Measurements from ENCODE around the gene TMEM117. TPM values are rescaled to one million over a fixed set of nuclear protein-coding genes. Genes with fewer than 3 reads are reported as not detected.

TMEM117 gene
- total RNA-seq, 1 donor = 4.9 TPM

DNA sequence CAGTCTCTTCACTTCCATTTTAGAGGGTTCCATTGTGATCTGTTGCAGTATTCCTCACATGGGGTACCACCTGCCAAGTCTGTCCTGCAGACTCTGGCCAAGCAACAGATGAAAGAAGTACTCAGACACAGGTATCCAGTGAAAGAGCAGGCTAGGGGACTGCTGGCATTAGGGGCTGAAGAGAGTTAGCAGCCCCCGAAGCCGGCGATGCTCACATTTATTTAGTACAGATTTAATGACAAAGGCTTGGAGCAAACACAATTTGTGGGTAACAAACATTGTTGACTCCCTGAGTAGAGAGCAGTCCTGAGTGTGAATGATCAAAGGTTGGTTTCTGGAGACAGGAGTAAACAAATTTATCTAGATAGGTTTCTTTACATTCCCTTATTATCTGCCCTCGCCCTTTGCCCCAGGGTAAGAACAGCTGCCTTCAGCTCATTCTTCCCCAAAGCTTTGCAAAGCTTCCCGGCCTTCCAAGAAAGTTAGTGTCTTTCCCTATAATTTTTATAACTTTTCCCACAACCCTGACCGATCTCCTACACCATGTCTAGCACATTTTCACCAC lies 144.8 kb downstream of the TMEM117 start:
- no peaks in the 10 kb centered on the region for H3K4me1 ChIP-seq (ENCODE audit: insufficient read depth, low read length)
- no peaks in the 10 kb centered on the region for H3K9me3 ChIP-seq (ENCODE audit: low read depth, low read length)
- no peak overlapping the region for H3K4me3 ChIP-seq (ENCODE audit: low read length)
- H3K27me3 ChIP-seq (ENCODE audit: insufficient read depth, low read length) = no peaks in the 10 kb centered on the region

DNA sequence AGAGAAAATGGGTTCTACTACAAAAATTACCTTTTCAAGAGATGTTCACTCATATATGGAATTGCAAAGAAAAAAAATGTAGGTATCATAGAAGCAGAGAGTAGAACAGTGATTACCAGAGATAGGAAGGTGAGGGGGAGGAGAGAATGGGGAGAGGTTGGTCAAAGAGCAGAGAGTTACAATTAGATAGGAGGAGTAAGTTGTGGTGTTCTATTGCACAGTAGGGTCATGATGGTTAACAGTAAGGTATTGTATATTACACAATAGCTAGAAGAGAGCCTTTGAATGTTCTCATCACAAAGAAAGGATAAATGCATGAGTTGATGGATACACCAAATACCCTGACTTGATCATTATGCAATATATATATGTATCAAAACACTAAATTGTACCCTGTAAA lies 145.8 kb downstream of the TMEM117 start:
- H3K9me3 ChIP-seq (ENCODE audit: low read depth, low read length) = no peaks in the 10 kb centered on the region
- no peaks in the 10 kb centered on the region for H3K27me3 ChIP-seq (ENCODE audit: insufficient read depth, low read length)
- no peaks in the 10 kb centered on the region for H3K4me1 ChIP-seq (ENCODE audit: insufficient read depth, low read length)
- no peak overlapping the region for H3K4me3 ChIP-seq (ENCODE audit: low read length)

DNA sequence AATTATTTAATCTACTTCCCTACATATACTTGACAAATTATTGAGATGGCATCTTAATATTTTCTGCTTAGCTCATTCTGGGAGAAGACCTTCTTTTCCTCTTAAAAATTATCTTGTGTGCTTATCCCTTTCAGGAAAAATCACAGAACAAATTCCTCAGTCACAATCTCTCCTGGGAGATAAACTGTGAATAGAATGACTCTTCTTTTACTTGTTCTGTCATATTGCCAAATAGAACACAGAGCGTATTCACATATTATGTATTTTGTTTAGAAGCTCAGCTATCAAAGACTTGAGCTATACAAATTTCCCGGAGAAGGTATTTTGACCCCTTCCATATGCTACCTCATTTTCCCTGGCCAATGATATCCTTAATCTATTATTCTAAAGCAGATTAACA lies 146.7 kb downstream of the TMEM117 start:
- no peaks in the 10 kb centered on the region for H3K27me3 ChIP-seq (ENCODE audit: insufficient read depth, low read length)
- H3K4me3 ChIP-seq (ENCODE audit: low read length) = no peak overlapping the region
- no peaks in the 10 kb centered on the region for H3K4me1 ChIP-seq (ENCODE audit: insufficient read depth, low read length)
- no peaks in the 10 kb centered on the region for H3K9me3 ChIP-seq (ENCODE audit: low read depth, low read length)

DNA sequence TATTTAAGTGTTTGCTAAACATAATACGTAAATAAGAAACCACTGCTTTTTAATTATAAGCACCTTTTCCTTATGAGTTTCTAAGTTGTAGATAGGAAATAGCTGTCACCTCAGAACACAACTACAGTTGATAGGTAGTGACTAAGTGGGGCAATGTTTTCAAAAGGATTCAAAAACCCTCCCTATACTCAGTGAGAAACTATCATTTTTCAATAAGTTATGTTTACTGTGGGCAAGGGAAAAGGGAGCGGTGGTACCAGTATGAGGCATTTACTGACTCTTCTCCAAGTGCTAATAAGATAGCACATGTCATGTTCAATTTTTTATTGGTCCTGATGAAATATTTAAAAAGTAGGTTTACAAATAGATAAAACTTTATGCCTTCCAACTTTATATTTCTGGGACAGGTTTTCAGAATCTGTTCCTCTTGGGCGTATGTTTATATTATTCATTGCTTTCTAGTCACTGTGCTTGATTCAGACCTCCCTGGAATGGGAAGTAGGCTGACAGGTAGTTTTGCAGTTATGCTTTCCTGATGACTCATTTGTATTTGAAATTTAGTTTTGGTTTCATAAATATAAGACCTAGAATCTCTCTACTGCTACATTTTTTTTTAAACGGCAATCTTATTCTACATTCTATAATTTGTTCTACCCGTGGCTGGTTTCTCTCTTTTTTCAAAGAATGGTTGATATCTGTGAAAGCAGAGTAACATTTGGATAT lies 153.1 kb downstream of the TMEM117 start:
- H3K4me1 ChIP-seq (ENCODE audit: insufficient read depth, low read length) = no peaks in the 10 kb centered on the region
- no peak overlapping the region for H3K4me3 ChIP-seq (ENCODE audit: low read length)
- H3K27me3 ChIP-seq (ENCODE audit: insufficient read depth, low read length) = no peaks in the 10 kb centered on the region
- H3K9me3 ChIP-seq (ENCODE audit: low read depth, low read length) = no peaks in the 10 kb centered on the region

DNA sequence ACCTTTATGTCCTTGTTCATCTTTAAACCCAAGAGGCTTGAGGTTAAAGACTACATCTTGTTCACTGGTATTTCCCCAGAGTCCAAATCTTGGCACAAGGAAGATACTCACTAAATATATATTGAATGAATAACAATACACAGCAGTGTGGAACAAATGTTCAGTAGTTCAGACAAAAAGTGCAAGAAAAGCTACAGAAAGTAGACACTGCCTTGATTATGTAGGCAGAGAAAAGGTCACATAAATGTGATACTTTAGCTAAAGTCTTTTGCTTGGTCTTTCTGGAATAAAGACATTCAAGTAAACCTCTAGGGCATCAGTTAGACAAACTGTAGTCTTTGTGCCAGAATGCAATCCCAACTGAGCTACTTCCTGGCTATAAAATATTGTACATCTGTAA lies 157.0 kb downstream of the TMEM117 start:
- no peaks in the 10 kb centered on the region for H3K27me3 ChIP-seq (ENCODE audit: insufficient read depth, low read length)
- H3K9me3 ChIP-seq (ENCODE audit: low read depth, low read length) = no peaks in the 10 kb centered on the region
- H3K4me1 ChIP-seq (ENCODE audit: insufficient read depth, low read length) = no peaks in the 10 kb centered on the region
- H3K4me3 ChIP-seq (ENCODE audit: low read length) = no peak overlapping the region

DNA sequence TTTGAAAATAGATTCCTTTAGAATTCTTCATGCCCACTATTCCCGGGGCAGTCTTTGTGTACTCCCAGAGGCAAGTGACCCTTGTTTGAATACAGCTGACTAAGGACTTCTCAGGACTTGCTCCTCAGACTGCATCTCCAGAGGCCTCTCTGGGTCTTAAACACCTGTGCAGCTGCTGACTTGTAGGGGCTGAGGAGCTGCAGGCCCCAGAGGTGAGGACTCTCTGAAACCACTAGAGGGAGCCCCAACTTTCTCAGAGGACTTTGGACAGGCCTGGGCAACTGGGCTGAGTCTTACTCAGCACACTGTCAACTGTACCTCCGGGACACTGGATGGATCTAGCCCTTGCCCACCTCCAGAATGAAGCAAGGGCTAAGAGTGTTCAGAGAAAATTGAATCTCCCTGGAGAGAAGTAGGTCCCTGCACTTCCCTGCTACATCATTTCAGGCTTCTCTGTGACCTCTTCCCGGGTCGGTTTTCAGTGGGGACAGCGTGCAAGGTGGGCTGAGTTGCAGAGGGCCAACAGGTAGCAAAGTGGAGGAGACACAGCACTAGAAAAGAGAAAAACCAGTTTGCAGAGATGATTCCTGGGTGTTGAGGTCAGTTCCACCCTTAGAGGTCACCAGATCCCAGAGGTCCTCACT lies 164.6 kb downstream of the TMEM117 start:
- H3K4me1 ChIP-seq (ENCODE audit: insufficient read depth, low read length) = no peaks in the 10 kb centered on the region
- H3K4me3 ChIP-seq (ENCODE audit: low read length) = no peak overlapping the region
- H3K9me3 ChIP-seq (ENCODE audit: low read depth, low read length) = no peaks in the 10 kb centered on the region
- no peaks in the 10 kb centered on the region for H3K27me3 ChIP-seq (ENCODE audit: insufficient read depth, low read length)

DNA sequence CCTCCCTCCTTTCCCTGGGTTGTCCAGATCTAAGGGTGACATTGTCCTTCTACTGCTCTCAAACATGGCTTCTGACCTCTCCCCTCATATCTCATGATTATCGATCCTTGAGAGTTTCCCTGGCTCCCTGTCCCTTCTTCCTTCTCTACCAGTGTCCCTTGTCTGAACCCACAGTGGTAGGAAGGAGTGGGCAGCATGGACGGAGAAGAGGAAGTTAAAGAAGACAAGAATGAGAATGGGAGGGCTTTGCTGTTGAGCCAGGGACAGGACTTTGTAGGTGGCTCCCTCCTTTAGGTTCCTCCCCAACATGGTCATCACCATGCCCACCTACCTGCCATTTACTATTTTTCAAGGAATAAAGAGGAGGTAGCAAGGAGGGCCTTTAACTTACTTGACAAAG lies 166.7 kb downstream of the TMEM117 start:
- Histone ChIP-seq H3K4me1 (ENCODE audit: insufficient read depth, low read length) (no peaks in the 10 kb centered on the region), H3K4me3 (ENCODE audit: low read length) (no peak overlapping the region), H3K27me3 (ENCODE audit: insufficient read depth, low read length) (no peaks in the 10 kb centered on the region), H3K9me3 (ENCODE audit: low read depth, low read length) (no peaks in the 10 kb centered on the region)

DNA sequence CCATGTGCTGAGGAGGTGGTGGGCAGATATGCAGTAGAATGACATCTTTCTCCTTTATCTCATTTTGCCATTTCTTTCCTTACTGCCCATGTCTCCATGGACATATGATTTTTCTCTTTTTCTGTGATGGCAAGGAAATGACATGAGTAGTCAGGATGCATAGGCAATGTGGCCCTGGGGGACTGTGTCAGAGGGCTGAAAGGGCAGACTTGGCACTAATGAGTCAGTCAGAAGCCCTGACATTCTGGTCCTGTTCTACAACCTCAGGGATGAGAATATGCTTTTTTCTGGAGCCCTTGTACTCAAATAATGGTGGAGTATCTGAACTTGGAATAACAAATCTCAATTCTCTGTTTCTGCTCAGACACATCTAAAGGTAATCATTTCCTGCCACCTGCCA lies 167.8 kb downstream of the TMEM117 start:
- Histone ChIP-seq H3K27me3 (ENCODE audit: insufficient read depth, low read length) (no peaks in the 10 kb centered on the region), H3K4me1 (ENCODE audit: insufficient read depth, low read length) (no peaks in the 10 kb centered on the region), H3K4me3 (ENCODE audit: low read length) (no peak overlapping the region), H3K9me3 (ENCODE audit: low read depth, low read length) (no peaks in the 10 kb centered on the region)

DNA sequence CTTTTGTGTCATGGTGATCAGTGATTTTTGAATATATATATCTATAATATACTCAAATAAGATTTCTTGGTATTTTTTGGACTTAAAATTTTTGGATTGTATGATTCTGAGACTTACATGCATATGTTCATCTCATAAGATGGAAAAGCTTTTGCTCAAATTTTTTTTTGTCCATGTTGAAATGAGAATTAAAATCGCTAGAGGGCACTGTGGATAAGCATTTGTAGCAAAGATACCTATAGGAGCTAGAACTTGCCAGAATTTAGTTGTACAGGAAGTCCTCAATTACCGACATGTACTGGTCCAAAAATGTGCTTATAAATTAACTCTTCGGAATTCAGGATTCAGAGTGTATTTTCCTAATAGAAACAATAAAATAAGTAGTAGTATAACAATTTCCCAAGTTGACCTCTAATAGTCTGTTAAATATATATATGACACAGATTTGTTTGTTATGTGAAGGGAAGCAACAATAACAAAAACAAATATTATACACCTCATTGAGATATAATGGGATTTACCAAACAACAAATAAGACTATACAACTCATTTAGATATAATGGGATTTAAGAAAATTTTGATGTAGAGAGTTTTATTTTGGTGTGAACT lies 179.6 kb downstream of the TMEM117 start:
- H3K4me1 ChIP-seq (ENCODE audit: insufficient read depth, low read length) = no peaks in the 10 kb centered on the region
- no peaks in the 10 kb centered on the region for H3K9me3 ChIP-seq (ENCODE audit: low read depth, low read length)
- H3K4me3 ChIP-seq (ENCODE audit: low read length) = no peak overlapping the region
- no peaks in the 10 kb centered on the region for H3K27me3 ChIP-seq (ENCODE audit: insufficient read depth, low read length)

DNA sequence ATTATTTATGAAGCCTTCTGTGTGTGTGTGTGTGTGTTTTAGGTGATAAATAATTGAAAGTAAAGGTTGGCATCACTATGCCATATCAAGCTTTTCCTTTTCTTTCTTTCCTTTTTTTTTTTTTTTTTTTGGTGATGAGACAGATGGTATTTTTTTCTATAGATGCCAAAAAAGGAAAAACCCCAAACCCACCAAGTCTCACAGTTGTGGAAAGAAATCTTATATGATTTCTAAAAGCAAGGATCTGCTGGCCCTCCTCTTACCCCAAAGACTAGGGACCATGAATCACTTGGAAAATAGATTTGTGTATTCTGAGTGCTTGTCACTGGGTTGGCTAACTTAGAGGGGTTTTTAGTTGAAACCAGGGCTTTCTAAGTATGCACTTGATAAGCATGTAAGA lies 181.3 kb downstream of the TMEM117 start:
- H3K9me3 ChIP-seq (ENCODE audit: low read depth, low read length) = no peaks in the 10 kb centered on the region
- H3K27me3 ChIP-seq (ENCODE audit: insufficient read depth, low read length) = no peaks in the 10 kb centered on the region
- H3K4me1 ChIP-seq (ENCODE audit: insufficient read depth, low read length) = no peaks in the 10 kb centered on the region
- H3K4me3 ChIP-seq (ENCODE audit: low read length) = no peak overlapping the region

DNA sequence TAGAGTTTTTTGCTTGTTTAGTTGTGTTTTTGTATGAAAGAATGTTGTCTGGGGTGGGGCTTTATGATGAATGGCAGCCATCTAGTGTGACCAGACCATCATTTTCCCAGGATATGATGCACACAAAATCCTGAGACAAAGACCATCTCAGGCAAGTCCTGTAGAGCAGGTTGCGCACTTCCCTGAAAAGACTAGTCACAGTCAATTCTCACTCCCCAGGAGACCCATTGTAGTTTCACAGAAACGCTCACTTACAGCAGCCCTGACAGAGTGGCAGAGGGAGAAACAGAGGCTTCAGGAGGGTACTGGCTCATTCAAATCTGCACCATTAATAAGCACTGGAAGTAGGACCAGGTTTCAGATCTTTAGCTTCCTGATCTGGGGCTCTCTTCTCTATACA lies 183.2 kb downstream of the TMEM117 start:
- Histone ChIP-seq H3K9me3 (ENCODE audit: low read depth, low read length) (no peaks in the 10 kb centered on the region), H3K4me3 (ENCODE audit: low read length) (no peak overlapping the region), H3K4me1 (ENCODE audit: insufficient read depth, low read length) (no peaks in the 10 kb centered on the region), H3K27me3 (ENCODE audit: insufficient read depth, low read length) (no peaks in the 10 kb centered on the region)

DNA sequence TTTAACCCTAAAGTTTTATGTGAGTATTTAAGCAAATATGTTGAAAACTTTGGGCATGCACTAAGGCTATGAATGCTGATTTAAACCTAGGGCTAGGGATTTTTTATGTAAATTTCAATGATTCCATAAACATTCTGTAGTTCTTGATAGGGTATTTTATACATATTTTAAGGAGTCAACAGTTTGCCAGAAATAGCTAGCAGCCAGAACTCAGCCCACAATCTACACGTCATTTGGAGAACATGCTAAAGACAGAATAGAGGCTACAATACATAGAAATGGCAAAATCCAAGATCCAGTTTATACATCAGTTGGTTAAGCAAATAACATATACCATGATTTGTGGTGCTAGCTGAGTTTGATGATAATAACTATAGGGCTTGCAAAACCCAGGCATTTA lies 184.7 kb downstream of the TMEM117 start:
- Histone ChIP-seq H3K4me1 (ENCODE audit: insufficient read depth, low read length) (no peaks in the 10 kb centered on the region), H3K27me3 (ENCODE audit: insufficient read depth, low read length) (no peaks in the 10 kb centered on the region), H3K4me3 (ENCODE audit: low read length) (no peak overlapping the region), H3K9me3 (ENCODE audit: low read depth, low read length) (no peaks in the 10 kb centered on the region)

DNA sequence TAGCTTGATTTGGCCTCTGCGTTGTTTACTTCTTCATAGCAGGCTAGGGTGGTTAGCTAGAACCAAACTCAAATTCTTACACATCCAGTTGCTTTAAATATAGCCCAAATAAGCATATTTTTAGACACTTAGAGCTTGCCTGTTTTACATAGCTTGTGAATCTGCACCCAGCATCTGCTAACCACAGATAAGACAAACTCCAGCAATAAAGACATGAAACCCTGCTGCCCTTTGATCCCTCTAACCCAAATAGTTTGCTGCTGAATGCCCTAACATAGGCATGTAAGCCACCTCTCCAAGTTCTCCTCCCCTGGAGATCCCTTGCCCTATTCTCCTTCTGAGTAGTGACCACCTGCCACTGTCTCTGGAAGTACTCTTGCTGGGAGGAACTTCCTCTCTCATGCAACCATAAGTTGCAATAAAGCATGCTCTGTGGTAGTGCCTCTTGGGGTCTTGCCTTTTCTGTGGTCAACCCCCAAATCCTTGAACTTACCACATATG lies 185.6 kb downstream of the TMEM117 start:
- Histone ChIP-seq H3K4me1 (ENCODE audit: insufficient read depth, low read length) (no peaks in the 10 kb centered on the region), H3K27me3 (ENCODE audit: insufficient read depth, low read length) (no peaks in the 10 kb centered on the region), H3K4me3 (ENCODE audit: low read length) (no peak overlapping the region), H3K9me3 (ENCODE audit: low read depth, low read length) (no peaks in the 10 kb centered on the region)

DNA sequence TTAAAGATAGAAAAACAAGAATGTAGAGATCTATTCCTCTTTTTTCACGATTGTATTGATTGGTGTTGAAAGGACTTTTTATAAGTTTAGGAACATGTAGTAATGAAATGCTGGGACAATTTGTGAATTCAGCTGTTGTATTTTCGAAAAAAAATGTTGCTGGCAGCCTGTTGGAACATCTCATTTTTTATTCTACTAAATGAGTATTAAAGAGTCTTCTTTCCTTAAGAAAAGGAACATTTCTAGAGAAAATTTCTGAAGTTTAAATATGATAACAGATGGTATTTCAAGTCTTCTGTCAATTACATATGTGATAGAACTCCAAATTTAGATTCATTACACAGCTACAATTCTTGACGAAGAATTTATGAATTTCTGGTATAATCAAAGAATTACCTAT lies 189.6 kb downstream of the TMEM117 start:
- H3K9me3 ChIP-seq (ENCODE audit: low read depth, low read length) = no peaks in the 10 kb centered on the region
- no peak overlapping the region for H3K4me3 ChIP-seq (ENCODE audit: low read length)
- H3K27me3 ChIP-seq (ENCODE audit: insufficient read depth, low read length) = no peaks in the 10 kb centered on the region
- H3K4me1 ChIP-seq (ENCODE audit: insufficient read depth, low read length) = no peaks in the 10 kb centered on the region

DNA sequence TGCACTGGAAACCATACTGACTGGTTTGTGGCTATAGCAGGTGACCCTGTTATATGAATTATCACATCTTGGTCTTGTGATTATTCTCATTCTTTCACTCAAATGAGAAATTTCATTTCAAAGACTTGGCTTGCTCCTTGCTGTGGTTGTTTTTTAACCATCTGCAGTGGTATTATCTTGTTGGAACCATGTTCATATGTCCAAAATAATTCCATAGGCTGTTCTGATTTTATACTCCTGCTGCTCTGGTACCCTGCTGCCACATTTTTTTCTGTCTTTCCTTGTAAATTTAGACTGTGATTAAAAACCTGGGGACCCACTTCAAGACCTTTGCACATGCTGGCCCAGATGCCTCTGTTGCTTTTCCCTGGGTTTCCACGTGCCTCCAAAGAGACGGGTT lies 190.2 kb downstream of the TMEM117 start:
- Histone ChIP-seq H3K9me3 (ENCODE audit: low read depth, low read length) (peaks cover 3% of the 10 kb centered on the region), H3K4me1 (ENCODE audit: insufficient read depth, low read length) (no peaks in the 10 kb centered on the region), H3K4me3 (ENCODE audit: low read length) (no peak overlapping the region), H3K27me3 (ENCODE audit: insufficient read depth, low read length) (no peaks in the 10 kb centered on the region)
